GM18951 (cell line): Measurements from ENCODE around the gene GTF2F1.
A peak's percentile ranks its signal among the peaks of the same experiment; 100 is the strongest.

Experiments
- POLR2A ChIP-seq: IDR thresholded peaks from 4 replicates; pipeline ENCODE4 v1.6.1; 2011; ENCODE audit warnings: mild to moderate bottlenecking; ENCODE audit not compliant: insufficient read length, insufficient read depth; ENCODE audit errors: extremely low read depth
- in situ Hi-C: fragments of 300-500 bp; cut with MboI; formaldehyde crosslinking; loops from one replicate; pipeline ENCODE4 v1.12.0; 2022; ENCODE audit warnings: low sequenced_read_pairs, mixed read lengths, inconsistent platforms; ENCODE audit not compliant: unreplicated experiment

The GTF2F1 gene

DNA sequence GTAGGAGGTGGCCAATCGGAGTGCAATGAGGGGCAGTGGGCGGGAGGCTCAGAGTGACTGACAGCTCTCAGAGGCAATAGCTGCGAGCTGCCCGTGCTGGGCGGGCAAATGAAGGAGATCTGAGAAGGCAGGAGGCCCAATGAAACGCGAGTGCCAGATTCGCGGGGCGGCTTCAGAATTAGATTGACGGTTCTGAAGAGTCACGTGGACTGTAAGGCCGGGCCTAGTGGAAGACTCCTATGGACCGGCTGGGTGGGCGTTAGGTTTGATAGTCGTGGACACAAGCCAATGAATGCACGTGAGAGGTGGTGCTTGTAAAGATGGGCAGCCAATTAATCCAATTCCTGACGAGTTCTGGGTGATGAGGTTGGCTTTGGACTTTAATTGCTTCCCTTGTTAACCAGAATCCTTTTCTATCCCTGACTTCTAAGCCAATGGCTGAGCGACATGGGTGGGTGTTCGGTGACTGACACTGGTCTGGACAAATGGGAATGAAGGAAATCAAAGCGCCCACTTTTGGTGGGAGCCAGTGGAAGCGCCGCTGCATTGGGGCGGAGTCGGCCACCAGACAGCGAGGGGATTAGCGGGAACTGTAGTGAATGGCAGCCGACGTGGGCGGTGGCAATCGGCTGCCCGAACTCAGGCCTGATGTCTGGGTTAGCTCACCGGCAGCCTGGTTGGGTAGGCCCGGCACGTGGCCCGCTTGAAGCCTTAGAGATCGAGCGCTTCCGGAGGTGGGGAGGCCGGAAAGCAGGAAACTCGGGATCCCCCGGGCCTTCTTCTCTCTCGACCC is 32.2 kb upstream of the GTF2F1 start:
- TF ChIP-seq POLR2A, result peak; percentile 57
- in situ Hi-C loops, result no loop called here

DNA sequence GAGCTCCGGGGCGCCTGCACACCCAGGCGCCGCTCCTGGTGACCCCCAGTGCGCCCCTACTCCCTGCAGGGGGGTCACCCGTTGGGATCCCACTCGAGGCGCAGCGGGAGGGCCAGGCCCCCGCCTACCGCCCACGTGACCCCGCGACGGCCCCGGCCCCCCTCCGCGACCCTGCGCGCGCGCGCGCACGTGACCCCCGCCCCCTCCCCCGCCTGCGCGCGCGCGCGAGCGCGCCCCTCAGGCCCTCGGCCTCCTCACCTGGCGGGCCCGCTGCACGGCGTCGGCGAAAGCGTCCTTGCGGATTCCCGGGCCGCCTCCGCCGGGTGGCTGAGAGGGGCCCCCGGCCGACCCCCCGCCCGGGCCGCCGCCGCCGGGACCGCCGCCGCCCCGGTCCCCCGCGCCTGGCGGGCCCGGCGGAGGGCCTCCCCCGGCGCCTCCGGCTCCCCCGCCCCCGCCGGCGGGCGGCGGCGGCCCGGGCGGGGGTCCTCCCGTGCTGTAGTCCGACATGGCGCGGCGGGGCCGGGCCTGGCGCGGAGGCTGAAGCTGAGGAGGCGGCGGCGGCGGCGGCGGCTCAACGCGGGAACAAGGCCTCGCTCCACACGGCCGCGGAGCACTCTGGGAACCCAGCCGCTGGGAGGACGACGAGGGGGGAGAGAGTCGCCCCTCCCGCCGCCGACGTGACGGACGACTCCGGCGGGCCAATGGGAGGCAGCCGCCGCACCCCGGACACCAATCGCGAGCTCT is 31.4 kb upstream of the GTF2F1 start, which contains the start of gene KHSRP:
Gene KHSRP (minus strand): TSS at position 617 of the 744 bp plus-strand sequence. CDS start 110 bp downstream, at position 507.
- peak; percentile 83 for TF ChIP-seq POLR2A
- in situ Hi-C loops, result no loop called here

DNA sequence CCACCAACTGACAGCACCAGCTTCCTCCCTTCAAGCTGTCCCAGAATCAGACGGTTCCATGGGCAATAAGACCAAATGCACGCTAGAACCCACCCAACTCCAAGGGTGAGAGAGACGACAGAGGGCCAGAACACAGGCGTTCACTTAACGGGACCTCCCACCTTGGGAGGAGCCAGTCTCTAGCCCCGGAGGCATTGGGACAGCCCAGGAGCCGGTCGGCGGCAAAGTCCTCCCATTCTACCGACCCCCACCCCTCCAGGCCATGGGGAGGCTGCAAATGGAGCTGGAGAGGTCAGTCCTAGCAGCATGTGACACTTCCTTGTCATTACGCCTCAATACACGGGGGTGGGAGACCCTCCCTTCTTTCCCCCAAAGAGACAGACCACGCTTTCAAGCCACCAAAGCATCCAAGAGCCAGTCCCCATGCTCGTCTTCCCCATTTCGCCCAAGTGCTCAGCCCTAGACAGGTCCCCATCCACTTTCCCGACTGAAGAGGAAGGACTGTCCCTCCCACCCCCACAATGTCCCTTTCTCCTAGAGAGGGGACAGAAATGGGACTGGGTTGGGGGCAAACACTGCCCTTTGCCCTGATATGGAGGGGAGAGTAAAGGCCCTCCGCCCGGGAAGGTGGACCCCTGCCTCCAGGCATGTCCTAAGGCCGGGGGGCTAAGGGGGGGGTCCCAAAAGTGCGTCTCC is 30.7 kb upstream of the GTF2F1 start:
- in situ Hi-C loops, result no loop called here
- TF ChIP-seq POLR2A, result no peak

- TF ChIP-seq POLR2A, result no peak
- in situ Hi-C loops, result no loop called here
These were observed 28.4 kb upstream of the GTF2F1 start for GRCh38 chr19:6421075-6422014.

- in situ Hi-C loops, result no loop called here
- no peak for TF ChIP-seq POLR2A
These were observed 25.6 kb upstream of the GTF2F1 start for GRCh38 chr19:6418562-6418932.

- in situ Hi-C loops, result no loop called here
- TF ChIP-seq POLR2A, result no peak
These were observed 25.0 kb upstream of the GTF2F1 start for GRCh38 chr19:6417713-6418561.

- in situ Hi-C loops, result no loop called here
- TF ChIP-seq POLR2A, result no peak
These were observed 23.9 kb upstream of the GTF2F1 start for GRCh38 chr19:6416658-6417405.

DNA sequence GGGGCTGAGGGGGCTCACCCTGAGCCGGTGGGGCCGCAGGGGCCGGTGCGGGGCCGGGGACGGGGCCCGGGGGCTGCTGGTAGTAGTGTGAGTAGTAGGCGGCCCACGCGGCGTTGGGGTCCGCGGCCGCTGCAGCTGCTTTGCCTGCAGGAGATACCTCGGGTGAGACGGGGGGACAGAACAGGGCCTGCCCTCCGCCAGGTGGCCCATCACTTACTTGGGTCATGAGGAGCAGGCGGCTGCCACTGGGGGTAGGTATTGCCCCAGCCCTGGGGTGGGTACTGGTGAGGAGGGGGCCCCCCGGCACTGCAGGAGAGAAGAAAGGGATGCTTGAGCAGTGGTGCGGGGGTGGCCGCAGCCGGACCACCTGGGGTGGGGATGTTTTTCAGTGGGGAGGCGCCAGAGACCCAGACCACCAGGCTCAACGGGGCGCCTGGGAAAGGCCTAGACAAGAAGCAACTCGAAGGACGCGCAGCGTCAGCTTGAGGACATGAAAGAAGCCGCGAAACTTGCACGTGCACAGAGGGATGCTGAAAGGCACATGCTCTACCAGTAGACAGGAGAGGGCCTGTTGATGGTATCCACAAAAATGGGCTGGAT is 22.7 kb upstream of the GTF2F1 start:
- in situ Hi-C loops, result no loop called here
- TF ChIP-seq POLR2A, result no peak

GRCh38 chr19:6414793-6415590 is 22.0 kb upstream of the GTF2F1 start:
- in situ Hi-C loops, result no loop called here

More at GRCh38 chr19:6414793-6415590, 22.0 kb upstream of the GTF2F1 start:
- TF ChIP-seq POLR2A, result no peak
